22Rv1 (cell line): ENCODE data around the gene FAT1.

ENCODE experiments used
- ZFX ChIP-seq: fragments of 450-650 bp; IDR thresholded peaks from 2 replicates; pipeline ENCODE4 v1.6.1; 2017; ENCODE audit warnings: antibody characterized with exemption, borderline replicate concordance
- TF ChIP-seq, protein P1 (sequence below): fragments of 450-650 bp; IDR thresholded peaks from 2 replicates; pipeline ENCODE4 v1.5.1; 2017; ENCODE audit warnings: mild to moderate bottlenecking

DNA sequence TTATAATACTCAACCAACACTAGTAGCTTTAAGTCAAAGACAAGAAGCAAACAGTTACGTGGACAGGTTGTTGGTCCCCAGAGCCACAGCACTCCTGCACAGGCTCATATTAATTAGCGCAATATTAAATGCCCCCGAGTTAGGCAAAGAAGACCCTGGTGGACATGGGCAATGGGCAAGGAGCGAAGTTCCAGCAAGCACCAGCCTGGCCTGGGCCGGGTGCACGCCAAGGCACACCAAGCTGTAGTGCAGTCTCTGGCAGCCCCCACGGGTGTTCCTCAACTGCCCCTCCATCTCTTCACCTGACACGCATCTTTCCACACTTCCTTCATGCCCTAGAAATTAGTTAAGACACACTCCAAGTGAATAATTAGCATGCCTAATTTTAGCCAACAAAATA lies 20.1 kb downstream of the FAT1 start:
- TF ChIP-seq, protein P1, sequence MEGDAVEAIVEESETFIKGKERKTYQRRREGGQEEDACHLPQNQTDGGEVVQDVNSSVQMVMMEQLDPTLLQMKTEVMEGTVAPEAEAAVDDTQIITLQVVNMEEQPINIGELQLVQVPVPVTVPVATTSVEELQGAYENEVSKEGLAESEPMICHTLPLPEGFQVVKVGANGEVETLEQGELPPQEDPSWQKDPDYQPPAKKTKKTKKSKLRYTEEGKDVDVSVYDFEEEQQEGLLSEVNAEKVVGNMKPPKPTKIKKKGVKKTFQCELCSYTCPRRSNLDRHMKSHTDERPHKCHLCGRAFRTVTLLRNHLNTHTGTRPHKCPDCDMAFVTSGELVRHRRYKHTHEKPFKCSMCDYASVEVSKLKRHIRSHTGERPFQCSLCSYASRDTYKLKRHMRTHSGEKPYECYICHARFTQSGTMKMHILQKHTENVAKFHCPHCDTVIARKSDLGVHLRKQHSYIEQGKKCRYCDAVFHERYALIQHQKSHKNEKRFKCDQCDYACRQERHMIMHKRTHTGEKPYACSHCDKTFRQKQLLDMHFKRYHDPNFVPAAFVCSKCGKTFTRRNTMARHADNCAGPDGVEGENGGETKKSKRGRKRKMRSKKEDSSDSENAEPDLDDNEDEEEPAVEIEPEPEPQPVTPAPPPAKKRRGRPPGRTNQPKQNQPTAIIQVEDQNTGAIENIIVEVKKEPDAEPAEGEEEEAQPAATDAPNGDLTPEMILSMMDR: no peak
- TF ChIP-seq ZFX: no peak
